ENCODE measurements around the gene CNTN3.

CNTN3 gene

DNA sequence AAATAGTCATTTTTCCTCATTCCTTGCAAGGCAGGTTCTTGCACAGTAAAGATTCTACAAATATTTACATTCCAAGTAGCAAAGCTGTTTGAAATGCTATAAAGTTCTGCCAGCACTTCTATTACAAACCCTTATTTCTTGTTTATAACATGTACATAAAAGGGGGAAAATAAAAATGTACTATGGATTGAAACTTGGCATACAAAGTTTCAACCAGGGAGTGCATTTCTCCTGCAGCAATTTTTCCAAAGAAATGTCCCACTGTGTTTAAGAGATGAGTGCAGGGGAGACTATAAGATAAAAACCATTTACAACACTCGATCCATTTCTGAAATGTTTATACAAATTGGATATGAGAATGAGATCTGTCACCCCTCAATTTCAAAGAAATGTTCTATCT, 3.3 kb downstream of the CNTN3 start:
- no peak for DNase-seq (ENCODE audit: low read depth in 3 of 3)

DNA sequence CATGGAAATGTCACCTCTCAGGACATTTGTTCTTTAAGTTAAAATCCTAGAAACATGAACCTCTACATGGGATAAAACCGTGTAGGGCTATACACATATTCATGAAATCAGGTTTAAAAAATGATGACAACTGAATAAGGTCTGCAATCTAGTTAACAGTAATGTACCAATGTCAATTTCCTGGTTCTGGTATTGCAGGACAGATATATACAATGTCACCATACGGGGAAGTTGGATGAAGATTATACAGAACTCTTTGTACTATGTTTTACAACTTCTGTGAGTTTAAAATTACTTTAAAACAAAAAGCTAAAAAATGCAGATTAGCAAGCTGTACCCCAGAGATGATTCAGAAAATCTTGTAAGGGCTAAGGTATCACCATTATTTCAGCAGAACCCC, 6.7 kb downstream of the CNTN3 start:
- DNase-seq (ENCODE audit: low read depth in 3 of 3), result no peak

DNA sequence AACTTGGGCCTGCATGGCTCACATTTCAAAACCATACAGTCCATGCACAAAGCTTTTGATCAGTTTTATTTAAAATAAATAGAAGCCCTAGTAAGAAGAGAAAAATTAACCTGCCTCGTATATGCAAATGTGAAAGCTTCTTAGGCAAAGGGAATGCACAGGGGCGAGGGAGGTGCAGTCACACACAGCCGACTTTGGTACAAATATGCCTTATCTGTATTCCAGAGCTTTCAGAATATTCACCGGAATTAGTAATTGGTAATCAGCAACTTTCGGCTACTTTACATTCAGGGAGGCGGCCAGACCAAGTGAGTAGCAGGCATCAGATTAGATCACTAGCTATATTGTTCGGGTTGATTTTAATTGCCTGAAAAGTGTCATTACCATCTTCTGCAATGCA, 7.5 kb downstream of the CNTN3 start:
- DNase-seq (ENCODE audit: low read depth in 3 of 3), result no peak

DNA sequence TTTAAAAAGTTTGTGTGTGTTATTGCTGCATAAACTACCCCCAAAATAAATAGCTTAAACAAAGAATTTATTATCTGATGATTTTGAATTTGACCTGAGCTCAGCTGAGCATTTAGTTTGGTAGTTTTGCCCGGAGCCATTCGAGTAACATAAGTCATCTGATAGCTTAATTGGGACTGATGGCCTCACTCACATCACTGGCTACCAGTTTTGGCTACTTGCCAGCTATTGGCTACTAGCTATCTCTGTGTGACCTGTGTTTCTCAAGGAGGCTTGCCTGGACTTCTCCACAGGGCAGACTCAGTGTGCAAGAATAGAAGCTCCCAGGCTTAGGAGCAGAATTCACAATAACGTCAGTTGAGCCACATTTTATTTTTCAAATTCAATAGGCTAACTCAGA, 9.0 kb downstream of the CNTN3 start:
- no peak for DNase-seq (ENCODE audit: low read depth in 3 of 3)

DNA sequence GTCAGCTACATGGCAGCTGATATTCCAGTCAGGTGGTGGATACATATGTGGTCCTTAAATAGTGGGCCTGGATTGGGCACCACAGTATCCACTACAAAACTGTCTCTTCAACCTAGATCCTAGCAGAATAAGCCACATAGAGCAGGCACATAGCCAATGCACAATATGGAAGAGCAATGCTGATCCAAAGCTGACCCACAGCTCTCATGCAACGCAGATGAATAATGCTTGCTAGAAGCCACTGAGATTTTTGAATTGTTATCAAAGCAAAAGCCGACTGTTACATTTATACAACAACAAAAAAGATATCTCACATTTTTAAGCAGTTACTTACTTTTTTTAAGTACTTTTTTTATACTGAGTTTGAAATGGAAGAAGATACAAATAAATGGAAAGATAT, 11.2 kb downstream of the CNTN3 start:
- DNase-seq (ENCODE audit: low read depth in 3 of 3), result no peak

DNA sequence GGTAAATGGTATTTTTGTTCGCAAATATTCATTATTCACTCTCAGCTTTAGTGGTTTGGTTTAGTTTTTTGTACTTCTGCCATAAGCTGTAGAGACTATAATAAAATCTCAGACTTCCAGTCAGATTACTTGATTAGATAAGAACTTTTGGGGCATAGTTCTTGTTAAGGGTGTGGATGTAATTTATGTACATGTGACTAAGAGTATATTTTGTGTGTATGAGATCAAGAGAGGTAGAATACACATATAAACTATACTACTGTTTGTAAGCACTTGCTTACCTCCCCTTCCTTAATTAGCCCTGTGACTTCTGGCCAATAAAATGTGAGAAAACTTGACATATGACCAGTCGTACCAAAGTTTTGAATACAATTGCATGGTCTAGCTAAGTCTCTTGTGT, 12.0 kb downstream of the CNTN3 start:
- no peak for DNase-seq (ENCODE audit: low read depth in 3 of 3)

DNA sequence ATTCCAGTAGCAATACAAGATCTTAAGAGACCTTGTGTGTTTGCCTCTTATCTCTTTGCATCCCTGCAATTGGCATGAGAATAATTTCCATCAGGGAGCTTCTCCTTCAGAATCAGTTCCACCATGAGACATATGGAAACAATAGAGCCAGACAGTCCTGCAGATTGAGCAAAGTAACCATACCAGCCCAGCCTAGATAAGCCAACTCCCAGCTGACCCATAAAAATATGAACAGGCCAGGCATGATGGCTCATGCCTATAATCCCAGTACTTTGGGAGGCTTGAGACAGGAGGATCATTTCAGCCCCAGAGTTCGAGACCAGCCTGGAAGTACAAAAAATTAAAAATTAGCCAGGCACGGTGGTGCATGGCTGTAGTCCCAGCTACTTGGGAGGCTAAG, 12.7 kb downstream of the CNTN3 start:
- no peak for DNase-seq (ENCODE audit: low read depth in 3 of 3)

DNA sequence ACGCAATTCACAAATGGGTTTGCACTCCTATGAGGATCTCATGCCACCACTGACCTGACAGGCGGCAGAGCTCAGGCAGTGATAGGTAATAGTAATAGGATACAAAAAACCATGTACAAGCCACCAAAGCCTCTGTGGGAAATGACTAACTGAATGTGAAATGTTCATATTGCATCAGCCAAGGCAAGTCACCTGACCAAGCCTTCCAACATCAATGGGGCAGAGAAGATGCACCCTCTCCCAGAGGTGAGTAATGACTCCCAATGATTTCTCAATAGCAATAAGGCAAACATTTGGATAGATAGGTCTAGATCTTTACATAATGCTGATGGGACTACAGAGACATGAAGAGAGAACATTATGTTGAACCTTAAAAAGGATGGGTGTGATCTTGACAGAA, 14.9 kb downstream of the CNTN3 start:
- no peak for DNase-seq (ENCODE audit: low read depth in 3 of 3)

DNA sequence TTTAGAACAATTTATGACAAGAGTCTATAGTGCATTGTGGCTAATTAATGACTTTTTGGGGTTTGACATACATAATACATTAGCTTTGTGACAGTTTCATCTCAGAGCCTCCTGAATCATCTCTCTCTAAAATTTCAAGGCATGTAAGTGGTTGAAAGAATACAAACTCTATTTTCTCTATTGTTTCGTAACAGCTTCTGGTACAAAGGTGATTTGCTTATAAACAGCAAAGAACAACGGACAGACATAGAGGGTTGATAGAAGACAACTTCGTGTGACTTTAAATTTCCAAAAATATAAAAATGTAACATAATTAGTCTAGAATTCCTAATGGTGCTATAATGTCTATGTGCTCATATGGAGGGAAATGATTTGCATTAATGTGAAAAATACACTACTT, 21.3 kb downstream of the CNTN3 start:
- no peak for DNase-seq (ENCODE audit: low read depth in 3 of 3)

DNA sequence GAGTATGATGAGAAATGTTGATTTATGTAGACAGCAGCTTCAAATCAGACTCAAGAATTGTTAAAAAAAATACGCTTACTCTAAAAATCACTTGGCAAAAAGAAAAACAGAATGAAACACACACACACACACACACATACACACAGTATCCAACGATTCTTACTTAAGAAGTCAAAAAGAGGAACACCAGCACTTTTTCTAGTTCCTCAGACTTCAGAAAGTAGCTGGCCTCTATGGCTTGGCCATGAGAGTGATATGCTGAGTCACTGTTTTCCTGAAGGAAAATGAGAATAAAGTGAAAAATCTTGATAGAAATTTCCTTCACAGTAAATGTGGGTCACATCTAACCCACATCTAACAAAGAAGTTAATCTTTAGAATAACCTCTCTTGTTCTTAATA, 22.1 kb downstream of the CNTN3 start:
- DNase-seq (ENCODE audit: low read depth in 3 of 3), result no peak

DNA sequence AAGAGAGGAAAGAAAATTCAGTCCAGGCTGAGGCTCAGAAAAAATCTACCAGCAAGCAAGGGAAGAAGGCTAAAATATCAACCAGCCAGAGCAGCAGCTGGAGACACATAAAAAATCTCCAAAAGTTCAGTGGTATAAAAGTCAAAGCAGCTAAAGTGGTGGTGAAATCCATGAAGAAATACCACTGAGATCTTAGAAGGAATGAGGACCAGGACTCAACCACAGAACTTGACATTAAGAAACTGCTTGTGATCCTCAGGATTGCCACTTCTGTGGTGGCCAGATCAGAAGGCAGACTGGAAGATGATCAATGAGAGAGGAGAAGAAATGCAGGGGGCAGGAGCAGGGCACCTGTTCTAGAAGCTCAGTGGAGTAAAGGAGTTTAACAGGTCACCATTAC, 22.5 kb downstream of the CNTN3 start:
- DNase-seq (ENCODE audit: low read depth in 3 of 3), result no peak

DNA sequence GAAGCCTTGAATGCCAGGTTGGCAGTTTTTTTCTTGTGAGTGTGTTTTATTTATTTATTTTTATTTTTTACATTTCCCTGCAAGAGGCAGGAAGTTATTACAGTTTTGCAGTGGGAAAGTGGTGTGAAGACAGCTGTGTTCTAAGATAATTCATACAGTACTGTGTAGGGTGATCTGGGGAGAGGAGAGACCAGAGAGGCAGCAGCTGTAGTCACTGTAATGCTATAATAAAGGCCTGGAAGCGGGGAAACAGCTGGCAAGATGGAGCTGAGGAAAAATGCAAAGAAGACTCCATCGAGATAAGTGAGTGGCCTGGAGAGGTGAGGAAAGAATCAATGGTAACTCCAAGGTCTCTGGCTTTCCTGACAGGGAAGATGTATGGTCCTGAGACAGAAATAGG, 23.1 kb downstream of the CNTN3 start:
- DNase-seq (ENCODE audit: low read depth in 3 of 3), result no peak

DNA sequence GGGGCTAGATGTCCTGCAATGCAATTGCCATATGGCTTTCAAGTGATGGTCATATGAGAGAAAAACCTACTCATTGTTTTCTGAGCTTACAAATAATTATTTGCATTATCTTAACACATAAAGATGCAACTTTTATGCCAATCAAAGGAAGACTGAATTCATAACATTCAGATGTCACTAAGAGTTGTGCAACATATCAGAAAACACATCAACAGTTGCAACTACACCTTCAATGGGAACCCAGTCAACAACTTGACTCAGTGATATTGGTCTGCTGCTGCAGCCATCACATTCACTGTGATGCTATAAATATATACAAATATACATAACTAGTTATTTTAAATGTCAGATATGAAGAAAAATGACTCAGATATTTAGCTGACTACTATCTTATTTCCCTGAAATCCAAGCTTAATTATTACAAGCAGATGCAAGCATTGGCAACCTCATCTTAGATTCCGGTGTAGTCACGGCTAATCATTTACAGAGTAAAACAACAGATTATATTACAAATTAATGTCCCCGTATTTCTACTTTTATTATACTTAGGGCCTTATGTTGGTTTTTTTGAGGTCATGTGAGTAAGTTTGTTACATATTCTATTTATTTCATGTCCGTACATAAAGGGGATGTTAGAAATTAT, 23.7 kb downstream of the CNTN3 start:
- DNase-seq (ENCODE audit: low read depth in 3 of 3), result no peak

DNA sequence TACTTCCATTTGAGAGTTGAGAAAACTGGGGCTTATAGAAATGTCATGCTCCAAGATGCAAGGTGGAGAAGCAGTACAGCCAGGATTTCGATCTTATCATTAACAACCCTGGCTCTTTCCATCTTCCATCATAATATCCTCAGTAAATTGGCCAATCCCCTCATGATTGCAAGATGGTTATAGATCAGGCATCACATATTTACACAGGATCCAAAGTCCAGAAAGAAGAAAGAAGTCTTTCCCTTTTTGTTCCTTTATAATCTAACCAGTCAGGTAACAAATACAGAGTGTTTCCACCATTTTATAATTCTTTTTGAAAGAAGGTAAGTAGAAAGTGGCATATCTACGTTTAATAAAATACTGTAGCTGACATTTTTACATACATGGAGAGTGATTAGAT, 29.7 kb downstream of the CNTN3 start:
- DNase-seq (ENCODE audit: low read depth in 3 of 3), result no peak

DNA sequence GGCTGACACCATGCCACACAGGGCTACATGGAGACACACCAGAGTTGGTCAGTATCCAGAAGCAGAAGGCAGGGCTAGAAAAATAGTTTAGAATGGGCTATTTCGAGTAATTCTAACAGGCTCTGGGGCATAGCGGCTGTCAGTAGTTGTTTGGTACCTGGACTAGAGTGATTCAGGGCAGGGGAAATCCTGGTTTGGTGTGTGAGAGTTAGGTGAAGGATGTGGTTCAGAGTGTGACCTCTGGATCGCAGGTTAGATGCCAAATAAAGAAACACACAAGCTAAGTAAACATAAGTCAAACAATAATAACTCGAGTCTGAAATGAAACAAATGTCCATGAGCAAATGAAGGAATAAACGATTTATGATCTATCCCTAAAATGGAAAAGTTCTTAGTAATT, 31.5 kb downstream of the CNTN3 start:
- DNase-seq (ENCODE audit: low read depth in 3 of 3), result no peak

DNA sequence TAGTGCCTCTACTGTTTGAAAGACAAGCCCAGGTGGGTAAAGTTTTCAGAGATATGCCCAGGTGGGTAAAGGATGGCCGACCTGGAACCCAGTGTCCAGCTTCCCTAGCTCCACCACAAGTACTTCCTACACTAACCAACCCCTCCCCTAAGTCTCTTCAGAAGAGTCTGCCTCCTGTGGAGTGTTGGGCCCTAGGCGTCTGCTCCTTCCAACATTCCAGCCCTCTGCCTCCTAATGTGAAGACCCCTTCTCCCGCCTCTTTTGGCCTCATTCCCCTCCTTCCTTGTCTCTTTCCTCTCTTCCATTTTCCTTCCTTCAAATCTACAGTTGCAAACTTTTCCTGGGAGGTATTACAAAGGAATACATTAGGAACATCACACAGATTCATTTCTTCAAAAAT, 38.6 kb downstream of the CNTN3 start:
- no peak for DNase-seq (ENCODE audit: low read depth in 3 of 3)

DNA sequence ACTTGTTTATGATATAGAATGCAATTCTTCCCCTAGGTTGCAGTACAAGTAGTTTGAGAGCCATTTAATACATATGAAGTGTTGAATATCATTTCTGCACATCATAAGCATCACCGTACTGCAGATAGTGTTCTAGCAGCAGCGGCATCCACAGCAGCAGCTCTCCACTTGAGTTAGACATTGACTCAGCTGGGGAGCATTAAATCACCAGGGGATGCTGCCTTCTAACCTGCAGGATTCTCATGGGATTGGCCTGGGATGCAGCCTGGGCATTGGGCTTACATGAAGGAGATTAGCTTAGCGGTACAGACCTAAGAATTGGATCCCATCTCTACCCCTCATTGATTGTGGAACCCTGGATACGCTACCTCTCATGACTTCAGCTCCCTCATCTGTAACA, 43.3 kb downstream of the CNTN3 start:
- no peak for DNase-seq (ENCODE audit: low read depth in 3 of 3)
